Gastroesophageal sphincter (tissue), 4 donors: ENCODE measurements around the gene EXD3. TPM values are rescaled to one million over a fixed set of nuclear protein-coding genes. Genes with fewer than 3 reads are reported as not detected.

Source experiments
- ATAC-seq: fragments of 150-250 bp; one replicate; pipeline ENCODE4 v1.9.1; 2016; ENCODE audit warnings: mild to moderate bottlenecking, moderate library complexity
- H3K27ac ChIP-seq, 4 donors: fragments of 200-600 bp; sonication (generic) in 3 of 4; 1 replicate in 3 of 4; 2 replicates in 1 of 4; pipeline ENCODE4 v1.5.1; 2016 to 2019
- H3K27me3 ChIP-seq: fragments of 200-600 bp; sonication (generic); one replicate; pipeline ENCODE4 v1.5.1; 2019
- H3K36me3 ChIP-seq, 2 donors: fragments of 200-600 bp; sonication (generic); one replicate each; pipeline ENCODE4 v1.5.1; 2019; ENCODE audit warnings: control low read depth in 1 of 2
- H3K4me1 ChIP-seq, 3 donors: fragments of 200-600 bp; sonication (generic); 1 replicate in 2 of 3; 2 replicates in 1 of 3; pipeline ENCODE4 v1.5.1; 2016 to 2019; ENCODE audit warnings: control low read depth in 2 of 3
- H3K4me3 ChIP-seq, 2 donors: fragments of 200-600 bp; sonication (generic); one replicate each; pipeline ENCODE4 v1.5.1; 2019; ENCODE audit warnings: mild to moderate bottlenecking in 1 of 2, moderate library complexity in 1 of 2
- H3K9me3 ChIP-seq, 3 donors: fragments of 200-600 bp; sonication (generic); one replicate each; pipeline ENCODE4 v1.5.1; 2017 to 2019; ENCODE audit warnings: control low read depth in 2 of 3
- CTCF ChIP-seq, 4 experiments: fragments of 200-600 bp in 2 of 4; fragments of 450-650 bp in 2 of 4; sonication (generic) in 1 of 4; IDR thresholded peaks; one replicate each; pipeline ENCODE4 v1.5.1; 2017 to 2019; ENCODE audit warnings: antibody characterized with exemption in 4 of 4, mild to moderate bottlenecking in 2 of 4, moderate library complexity in 2 of 4
- EP300 ChIP-seq: sonication (generic); formaldehyde crosslinking; IDR thresholded peaks from one replicate; pipeline ENCODE4 v1.6.1; 2017; ENCODE audit warnings: antibody characterized with exemption, mild to moderate bottlenecking
- POLR2A ChIP-seq, 2 donors: fragments of 450-650 bp; IDR thresholded peaks; one replicate each; pipeline ENCODE4 v1.6.1; 2017; ENCODE audit warnings: antibody characterized with exemption in 2 of 2, mild to moderate bottlenecking in 2 of 2, moderate library complexity in 1 of 2
- POLR2AphosphoS5 ChIP-seq: sonication (generic); formaldehyde crosslinking; IDR thresholded peaks from one replicate; pipeline ENCODE4 v1.6.1; 2017; ENCODE audit warnings: antibody characterized with exemption
- WGBS, 2 donors: methylation state at CpG; one replicate each; pipeline ENCODE4 v1.1.5; 2018; ENCODE audit warnings: low coverage in 1 of 2; 5-methylcytosine and 5-hydroxymethylcytosine counted together
- total RNA-seq, 4 donors: library from RNA; depleted of rRNA; stranded (reverse); fragments of >200 nt; gene quantifications; one replicate each; pipeline ENCODE4 v1.1.0, GENCODE V29; 2016

The EXD3 gene
- total RNA-seq, 4 donors from 2014 or later: 3.7 to 29.7 (median 10.9) TPM

- WGBS, 2 donors: 96% methylated on average over 29 to 30 of the region's 60 CpGs
- H3K9me3 ChIP-seq: no peaks in the 10 kb centered on the region
- no peaks in the 10 kb centered on the region for H3K27me3 ChIP-seq
- ATAC-seq: no peak
- H3K4me3 ChIP-seq: no peak overlapping the region
- no peak overlapping the region for H3K27ac ChIP-seq
- TF ChIP-seq EP300 (no peak), CTCF (IDR thresholded peaks at IDR 0.05) (no peak), POLR2A (IDR thresholded peaks at IDR 0.05) (no peak), POLR2AphosphoS5 (no peak)
- H3K36me3 ChIP-seq: peaks cover 0 to 42% of the 10 kb centered on the region in 2 donors
- H3K4me1 ChIP-seq: no peaks in the 10 kb centered on the region
Measured at GRCh38 chr9:137398561-137399468, 24.1 kb downstream of the EXD3 start.

- Histone ChIP-seq H3K9me3 (no peaks in the 10 kb centered on the region), H3K27ac (no peak overlapping the region), H3K27me3 (no peaks in the 10 kb centered on the region), H3K36me3 (peaks cover 0 to 47% of the 10 kb centered on the region in 2 donors), H3K4me1 (no peaks in the 10 kb centered on the region), H3K4me3 (no peak overlapping the region)
- no peak for ATAC-seq
- TF ChIP-seq CTCF (IDR thresholded peaks at IDR 0.05): no peak
- WGBS, 2 donors: 90% methylated on average over 10 to 13 of the region's 20 CpGs
Measured at GRCh38 chr9:137397675-137398423, 25.1 kb downstream of the EXD3 start.

- peaks cover 0 to 49% of the 10 kb centered on the region in 2 donors for H3K36me3 ChIP-seq
- ATAC-seq: no peak
- no peaks in the 10 kb centered on the region for H3K9me3 ChIP-seq
- no peak overlapping the region for H3K27ac ChIP-seq
- TF ChIP-seq POLR2AphosphoS5 (no peak), EP300 (no peak), CTCF (IDR thresholded peaks at IDR 0.05) (no peak), POLR2A (IDR thresholded peaks at IDR 0.05) (no peak)
- no peak overlapping the region for H3K4me3 ChIP-seq
- H3K4me1 ChIP-seq: no peaks in the 10 kb centered on the region
- no peaks in the 10 kb centered on the region for H3K27me3 ChIP-seq
- 82 to 88% methylated on average over 2 to 5 of the region's 26 CpGs for WGBS, 2 donors
Measured at GRCh38 chr9:137396634-137397367, 26.2 kb downstream of the EXD3 start.

- TF ChIP-seq EP300 (no peak), POLR2A (IDR thresholded peaks at IDR 0.05) (no peak), CTCF (IDR thresholded peaks at IDR 0.05) (no peak), POLR2AphosphoS5 (no peak)
- Histone ChIP-seq H3K27ac (no peak overlapping the region), H3K36me3 (peaks cover 0 to 51% of the 10 kb centered on the region in 2 donors), H3K4me1 (no peaks in the 10 kb centered on the region), H3K9me3 (no peaks in the 10 kb centered on the region), H3K4me3 (no peak overlapping the region), H3K27me3 (no peaks in the 10 kb centered on the region)
- 0 to 77% methylated on average over 1 to 5 of the region's 15 CpGs for WGBS, 2 donors
- no peak for ATAC-seq
Measured at GRCh38 chr9:137396227-137396626, 26.7 kb downstream of the EXD3 start.
